Hepatocyte (in vitro differentiated cells): ENCODE measurements around the gene SYNRG. TPM values are rescaled to one million over a fixed set of nuclear protein-coding genes. Genes with fewer than 3 reads are reported as not detected.
"Not testable (repeated sequence)": the region's sequence is repeated elsewhere in the genome, so short reads cannot be mapped to it uniquely, and the experiment has no call there.

Experiments used
- DNase-seq: peaks from one replicate; pipeline ENCODE4 v3.0.0-alpha.2; 2016; ENCODE audit warnings: low spot score
- H2AFZ ChIP-seq: fragments of 200-600 bp; sonication (generic); 2 replicates; pipeline ENCODE4 v1.6.0; 2016; ENCODE audit warnings: antibody characterized with exemption, mild to moderate bottlenecking
- H3K27ac ChIP-seq: fragments of 200-600 bp; sonication (generic); 2 replicates; pipeline ENCODE4 v1.5.1; 2016; ENCODE audit warnings: mild to moderate bottlenecking
- H3K27me3 ChIP-seq: fragments of 200-600 bp; sonication (generic); 2 replicates; pipeline ENCODE4 v1.6.1; 2016
- H3K36me3 ChIP-seq: fragments of 200-600 bp; sonication (generic); replicated peaks from 2 replicates; pipeline ENCODE4 v1.5.1; 2016; ENCODE audit warnings: low read depth; ENCODE audit not compliant: insufficient read depth
- H3K4me1 ChIP-seq: fragments of 200-600 bp; sonication (generic); 2 replicates; pipeline ENCODE4 v1.5.1; 2016; ENCODE audit warnings: mild to moderate bottlenecking, moderate library complexity; ENCODE audit not compliant: insufficient read depth
- H3K4me2 ChIP-seq: fragments of 200-600 bp; sonication (generic); 2 replicates; pipeline ENCODE4 v1.6.0; 2016
- H3K4me3 ChIP-seq: fragments of 200-600 bp; sonication (generic); 2 replicates; pipeline ENCODE4 v1.5.1; 2016; ENCODE audit warnings: mild to moderate bottlenecking
- H3K79me2 ChIP-seq: fragments of 200-600 bp; sonication (generic); 2 replicates; pipeline ENCODE4 v1.6.0; 2017; ENCODE audit warnings: mild to moderate bottlenecking
- H3K9me2 ChIP-seq: fragments of 200-600 bp; sonication (generic); replicated peaks from 2 replicates; pipeline ENCODE4 v1.6.0; 2017; ENCODE audit warnings: mild to moderate bottlenecking; ENCODE audit not compliant: insufficient read depth
- H3K9me3 ChIP-seq: fragments of 200-600 bp; sonication (generic); 2 replicates; pipeline ENCODE4 v1.5.1; 2016; ENCODE audit warnings: low read depth, mild to moderate bottlenecking
- H4K20me1 ChIP-seq: fragments of 200-600 bp; sonication (generic); 2 replicates; pipeline ENCODE4 v1.6.0; 2016; ENCODE audit warnings: mild to moderate bottlenecking; ENCODE audit not compliant: insufficient read depth, poor library complexity, severe bottlenecking
- CTCF ChIP-seq: fragments of 200-600 bp; sonication (generic); IDR thresholded peaks from 2 replicates; pipeline ENCODE4 v1.5.1; 2016; ENCODE audit warnings: antibody characterized with exemption, mild to moderate bottlenecking; ENCODE audit not compliant: poor library complexity
- EZH2 ChIP-seq: fragments of 200-600 bp; sonication (generic); IDR thresholded peaks from 2 replicates; pipeline ENCODE4 v1.6.1; 2016; ENCODE audit warnings: antibody characterized with exemption, mild to moderate bottlenecking, borderline replicate concordance
- EZH2phosphoT487 ChIP-seq: fragments of 200-600 bp; sonication (generic); IDR thresholded peaks from one replicate; pipeline ENCODE4 v1.6.1; 2018; ENCODE audit warnings: antibody characterized with exemption, mild to moderate bottlenecking, low read depth, moderate library complexity; ENCODE audit not compliant: unreplicated experiment, severe bottlenecking
- WGBS: methylation state at CpG from one replicate; pipeline ENCODE4 v1.1.6; 2016; ENCODE audit warnings: low lambda C conversion rate; ENCODE audit errors: missing lambda C conversion rate; 5-methylcytosine and 5-hydroxymethylcytosine counted together
- polyA plus RNA-seq: library from polyadenylated mRNA; unstranded; fragments of >200 nt; fragmentation: Nextera tagmentation; extraction: Ambion mirVana; gene quantifications from 2 replicates; pipeline ENCODE4 v1.2.1, GENCODE V29; 2016
- total RNA-seq: library from RNA; depleted of rRNA; stranded (reverse); fragments of >200 nt; gene quantifications from 2 replicates; pipeline ENCODE4 v1.2.3, GENCODE V29; 2014

Gene SYNRG
- total and polyA plus RNA-seq, 2 experiments from 2014 or later: 20.7 to 21.6 TPM

GRCh38 chr17:37637956-37638355, 28.7 kb upstream of the SYNRG start:
- no peaks in the 10 kb centered on the region for H3K9me3 ChIP-seq
- H3K79me2 ChIP-seq: peaks cover 83% of the 10 kb centered on the region
- H3K9me2 ChIP-seq: no peaks in the 10 kb centered on the region
- no peak overlapping the region for H3K4me3 ChIP-seq
- no peaks in the 10 kb centered on the region for H3K27me3 ChIP-seq
- DNase-seq: no peak
- H2AFZ ChIP-seq: no peak overlapping the region
- H3K27ac ChIP-seq: no peak overlapping the region
- TF ChIP-seq EZH2: no peak
- no peak for TF ChIP-seq CTCF
- H3K4me2 ChIP-seq: no peak overlapping the region
- no peaks in the 10 kb centered on the region for H3K36me3 ChIP-seq
- peaks cover 10% of the 10 kb centered on the region for H4K20me1 ChIP-seq
- H3K4me1 ChIP-seq: peaks cover 10% of the 10 kb centered on the region

GRCh38 chr17:37616430-37616829, 7.2 kb upstream of the SYNRG start:
- not testable (repeated sequence) for H3K9me3 ChIP-seq, H3K27ac ChIP-seq, H2AFZ ChIP-seq, H3K36me3 ChIP-seq, H3K9me2 ChIP-seq, DNase-seq, H3K4me3 ChIP-seq, H3K4me2 ChIP-seq, H4K20me1 ChIP-seq, H3K79me2 ChIP-seq, H3K27me3 ChIP-seq, H3K4me1 ChIP-seq
- 97% methylated on average over 6 of the region's 6 CpGs for WGBS

- 97% methylated on average over 2 of the region's 2 CpGs for WGBS
- Histone ChIP-seq H3K27ac (no peak overlapping the region), H3K9me2 (no peaks in the 10 kb centered on the region), H3K4me3 (no peak overlapping the region), H4K20me1 (no peaks in the 10 kb centered on the region), H3K4me2 (no peak overlapping the region), H2AFZ (no peak overlapping the region), H3K36me3 (no peaks in the 10 kb centered on the region), H3K79me2 (no peaks in the 10 kb centered on the region), H3K27me3 (no peaks in the 10 kb centered on the region), H3K9me3 (no peaks in the 10 kb centered on the region), H3K4me1 (no peaks in the 10 kb centered on the region)
- DNase-seq: no peak
- TF ChIP-seq EZH2phosphoT487: no peak
- TF ChIP-seq EZH2: no peak
- TF ChIP-seq CTCF: no peak
Observed at GRCh38 chr17:37614823-37615222, 5.6 kb upstream of the SYNRG start.

GRCh38 chr17:37614391-37614790, 5.2 kb upstream of the SYNRG start:
- no peaks in the 10 kb centered on the region for H4K20me1 ChIP-seq
- H2AFZ ChIP-seq: no peak overlapping the region
- no peaks in the 10 kb centered on the region for H3K4me1 ChIP-seq
- no peak for DNase-seq
- H3K9me3 ChIP-seq: no peaks in the 10 kb centered on the region
- H3K27ac ChIP-seq: no peak overlapping the region
- H3K79me2 ChIP-seq: no peaks in the 10 kb centered on the region
- H3K4me3 ChIP-seq: no peak overlapping the region
- H3K9me2 ChIP-seq: no peaks in the 10 kb centered on the region
- no peaks in the 10 kb centered on the region for H3K27me3 ChIP-seq
- WGBS: 95% methylated on average over 5 of the region's 5 CpGs
- TF ChIP-seq EZH2: no peak
- no peak for TF ChIP-seq EZH2phosphoT487
- no peak for TF ChIP-seq CTCF
- no peak overlapping the region for H3K4me2 ChIP-seq
- no peaks in the 10 kb centered on the region for H3K36me3 ChIP-seq
